ENCODE results near the gene TBX4.
A peak's percentile ranks its signal among the peaks of the same experiment; 100 is the strongest.

TBX4 gene

GRCh38 chr17:61452301-61453290 is at the start of gene TBX4:
Gene TBX4 (plus strand): TSS chr17:61452422. CDS start chr17:61456491, 4,069 bp downstream.
- DNase-seq, result no peak

- peak; percentile 72 for DNase-seq
Measured at GRCh38 chr17:61402978-61403800, 49.0 kb upstream of the TBX4 start.

- peak; percentile 34 for DNase-seq
Measured at GRCh38 chr17:61403801-61404662, 48.2 kb upstream of the TBX4 start.

GRCh38 chr17:61404663-61404912 is 47.6 kb upstream of the TBX4 start:
- DNase-seq, result no peak

GRCh38 chr17:61404913-61405685 is 47.1 kb upstream of the TBX4 start:
- DNase-seq, result no peak

- DNase-seq, result no peak
Measured at GRCh38 chr17:61405686-61406536, 46.3 kb upstream of the TBX4 start.

GRCh38 chr17:61406537-61406845 is 45.7 kb upstream of the TBX4 start:
- DNase-seq, result no peak

GRCh38 chr17:61406971-61407911 is 45.0 kb upstream of the TBX4 start:
- DNase-seq, result no peak

GRCh38 chr17:61408151-61409041 is 43.8 kb upstream of the TBX4 start:
- DNase-seq, result no peak

- DNase-seq, result peak; percentile 45
Measured at GRCh38 chr17:61409301-61410112, 42.7 kb upstream of the TBX4 start.

GRCh38 chr17:61410141-61411010 is 41.8 kb upstream of the TBX4 start:
- no peak for DNase-seq

GRCh38 chr17:61411011-61411260 is 41.3 kb upstream of the TBX4 start:
- peak; percentile 66 for DNase-seq

GRCh38 chr17:61411261-61412142 is 40.7 kb upstream of the TBX4 start:
- peak; percentile 74 for DNase-seq

- peak; percentile 80 for DNase-seq
Measured at GRCh38 chr17:61412143-61412859, 39.9 kb upstream of the TBX4 start.

GRCh38 chr17:61412860-61413660 is 39.2 kb upstream of the TBX4 start:
- DNase-seq, result peak; percentile 73

Data from NCI-H510A treated with DMSO at 0.1 percent for 48 hours (cell line).